NCI-H345 (cell line): ENCODE results near the gene PI16.

Experiments
- DNase-seq: peaks from one replicate; lab custom pipeline; 2025; lab: John Stamatoyannopoulos, UW

Gene PI16

GRCh38 chr6:36958775-36959554, 4.4 kb downstream of the PI16 start:
- DNase-seq, result no peak

GRCh38 chr6:36959555-36960250, 5.2 kb downstream of the PI16 start:
- no peak for DNase-seq

- DNase-seq, result no peak
Observed at GRCh38 chr6:36961441-36962435, 7.2 kb downstream of the PI16 start.

GRCh38 chr6:36962874-36963273, 8.3 kb downstream of the PI16 start:
- DNase-seq, result no peak

GRCh38 chr6:36963451-36964290, 9.1 kb downstream of the PI16 start:
- DNase-seq, result no peak

GRCh38 chr6:36964349-36964748, 9.8 kb downstream of the PI16 start:
- DNase-seq, result no peak

- DNase-seq, result no peak
Observed at GRCh38 chr6:36964908-36965307, 10.4 kb downstream of the PI16 start.

- no peak for DNase-seq
Observed at GRCh38 chr6:36967301-36967700, 12.8 kb downstream of the PI16 start.

- DNase-seq, result no peak
Observed at GRCh38 chr6:36967757-36968156, 13.2 kb downstream of the PI16 start.

GRCh38 chr6:36968266-36968977, 13.9 kb downstream of the PI16 start:
- peak; percentile 37 for DNase-seq

GRCh38 chr6:36969240-36969691, 14.7 kb downstream of the PI16 start:
- no peak for DNase-seq

GRCh38 chr6:36969988-36970891, 15.7 kb downstream of the PI16 start:
- no peak for DNase-seq

GRCh38 chr6:36970892-36971842, 16.6 kb downstream of the PI16 start:
- no peak for DNase-seq

GRCh38 chr6:36971921-36972673, 17.6 kb downstream of the PI16 start:
- no peak for DNase-seq

- no peak for DNase-seq
Observed at GRCh38 chr6:36973190-36973589, 18.7 kb downstream of the PI16 start.

- no peak for DNase-seq
Observed at GRCh38 chr6:36973647-36974046, 19.1 kb downstream of the PI16 start.

- no peak for DNase-seq
Observed at GRCh38 chr6:36975231-36976006, 20.9 kb downstream of the PI16 start.
